ENCODE results near the gene SPDYE2. TPM values are rescaled to one million over a fixed set of nuclear protein-coding genes. Genes with fewer than 3 reads are reported as not detected.
A peak's percentile ranks its signal among the peaks of the same experiment; 100 is the strongest.
"Not testable (repeated sequence)": the region's sequence is repeated elsewhere in the genome, so short reads cannot be mapped to it uniquely, and the experiment has no call there.

SPDYE2 gene
- total RNA-seq, 1 experiment from 2014 or later, result not detected

DNA sequence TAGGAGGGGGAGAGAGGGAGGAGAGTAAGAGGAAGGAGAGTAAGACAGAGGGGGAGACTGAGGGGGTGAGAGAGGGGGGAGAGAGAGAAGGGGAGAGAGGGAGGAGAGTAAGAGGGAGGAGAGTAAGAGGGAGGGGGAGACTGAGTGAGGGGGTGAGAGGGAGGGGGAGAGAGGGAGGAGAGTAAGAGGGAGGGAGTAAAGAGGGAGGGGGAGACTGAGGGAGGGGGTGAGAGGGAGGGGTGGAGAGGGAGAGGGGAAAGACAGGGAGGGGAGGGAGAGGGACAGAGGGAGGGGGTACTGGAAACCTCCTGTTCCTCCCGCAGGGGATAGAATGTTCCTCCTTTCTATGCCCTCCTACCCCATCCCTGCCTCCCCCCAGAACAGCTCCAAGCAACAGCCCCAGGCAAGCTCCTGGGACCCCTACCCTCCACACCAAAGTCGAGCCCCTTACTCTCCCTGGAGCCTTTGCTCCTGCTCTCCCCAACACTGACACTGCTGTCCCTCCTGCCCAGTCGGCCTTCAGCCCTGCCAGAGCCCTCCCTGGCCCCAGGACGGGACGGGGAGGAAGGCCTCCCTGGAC lies 38.3 kb upstream of the SPDYE2 start:
- H3K4me2 ChIP-seq (ENCODE audit: insufficient read depth, insufficient read length, low read length); H4K5ac ChIP-seq (ENCODE audit: insufficient read length, low read depth, low read length): not testable (repeated sequence)

GRCh38 chr7:102514881-102515721 lies 35.9 kb upstream of the SPDYE2 start:
- H3K4me1 ChIP-seq (ENCODE audit: insufficient read depth, low read length); H4K5ac ChIP-seq (ENCODE audit: insufficient read length, low read depth, low read length); DNase-seq; H3K4ac ChIP-seq (ENCODE audit: low read depth, low read length); H3K23me2 ChIP-seq (ENCODE audit: insufficient read length, low read depth, low read length, poor library complexity, severe bottlenecking); H3K4me1 Mint-ChIP-seq; H2BK15ac ChIP-seq (ENCODE audit: low read depth, low read length); H3K9me3 ChIP-seq (ENCODE audit: control insufficient read depth, low read depth, low read length); H2AFZ ChIP-seq (ENCODE audit: low read length); H2BK20ac ChIP-seq (ENCODE audit: low read depth, low read length, poor library complexity, severe bottlenecking); H3K9me3 Mint-ChIP-seq; H3K36me3 Mint-ChIP-seq (ENCODE audit: insufficient read depth in 1 of 3, low read depth in 3 of 3); H3K27me3 Mint-ChIP-seq (ENCODE audit: low read depth); H3K14ac ChIP-seq (ENCODE audit: insufficient read depth, low read length); H3K79me1 ChIP-seq (ENCODE audit: insufficient read depth, low read depth, low read length, poor library complexity, severe bottlenecking); H2BK12ac ChIP-seq (ENCODE audit: insufficient read length, low read depth, low read length); H3K4me2 ChIP-seq (ENCODE audit: insufficient read depth, insufficient read length, low read length); H3K18ac ChIP-seq (ENCODE audit: insufficient read length, low read depth, low read length); H4K20me1 ChIP-seq (ENCODE audit: control insufficient read depth, insufficient read depth, insufficient read length); H2BK120ac ChIP-seq (ENCODE audit: low read depth, low read length, poor library complexity, severe bottlenecking); H3T11ph ChIP-seq (ENCODE audit: low read length); H3K27ac Mint-ChIP-seq; H3K23ac ChIP-seq (ENCODE audit: insufficient read length, low read depth, low read length); H4K91ac ChIP-seq (ENCODE audit: insufficient read length, low read depth, low read length); H2AK5ac ChIP-seq (ENCODE audit: insufficient read length, low read length); H4K8ac ChIP-seq (replicated peaks; ENCODE audit: insufficient read length, low read depth, low read length); H3K27me3 ChIP-seq (ENCODE audit: insufficient read depth, low read length); H2BK5ac ChIP-seq (ENCODE audit: insufficient read length, low read length); H3K9ac ChIP-seq (ENCODE audit: extremely low read depth, insufficient read length, low read length); H3K4me3 Mint-ChIP-seq; H3K79me2 ChIP-seq (ENCODE audit: insufficient read depth, low read length); H3K56ac ChIP-seq (ENCODE audit: insufficient read length, low read depth, low read length); H3K27ac ChIP-seq (ENCODE audit: insufficient read length, low read depth, low read length): not testable (repeated sequence)
- no CpG with 5 or more reads among the region's 15 CpGs for WGBS (ENCODE audit: extremely low coverage, insufficient read length, low lambda C conversion rate)

More for the DNA sequence above, 38.3 kb upstream of the SPDYE2 start:
- H3K9ac ChIP-seq (ENCODE audit: extremely low read depth, insufficient read length, low read length); H3K14ac ChIP-seq (ENCODE audit: insufficient read depth, low read length); H3K36me3 Mint-ChIP-seq (ENCODE audit: insufficient read depth in 1 of 3, low read depth in 3 of 3); H2BK20ac ChIP-seq (ENCODE audit: low read depth, low read length, poor library complexity, severe bottlenecking); H3T11ph ChIP-seq (ENCODE audit: low read length); H3K56ac ChIP-seq (ENCODE audit: insufficient read length, low read depth, low read length); H2AFZ ChIP-seq (ENCODE audit: low read length); H3K9me3 ChIP-seq (ENCODE audit: control insufficient read depth, low read depth, low read length); H3K79me2 ChIP-seq (ENCODE audit: insufficient read depth, low read length); H4K91ac ChIP-seq (ENCODE audit: insufficient read length, low read depth, low read length); H3K4me1 Mint-ChIP-seq; H3K27me3 Mint-ChIP-seq (ENCODE audit: low read depth); H2AK5ac ChIP-seq (ENCODE audit: insufficient read length, low read length); H3K4me1 ChIP-seq (ENCODE audit: insufficient read depth, low read length); H2BK15ac ChIP-seq (ENCODE audit: low read depth, low read length); H3K9me3 Mint-ChIP-seq; H3K23me2 ChIP-seq (ENCODE audit: insufficient read length, low read depth, low read length, poor library complexity, severe bottlenecking); H3K27ac ChIP-seq (ENCODE audit: insufficient read length, low read depth, low read length); H3K27me3 ChIP-seq (ENCODE audit: insufficient read depth, low read length); H2BK120ac ChIP-seq (ENCODE audit: low read depth, low read length, poor library complexity, severe bottlenecking); H3K23ac ChIP-seq (ENCODE audit: insufficient read length, low read depth, low read length); H3K4ac ChIP-seq (ENCODE audit: low read depth, low read length); H4K8ac ChIP-seq (replicated peaks; ENCODE audit: insufficient read length, low read depth, low read length); H4K20me1 ChIP-seq (ENCODE audit: control insufficient read depth, insufficient read depth, insufficient read length); H2BK5ac ChIP-seq (ENCODE audit: insufficient read length, low read length); H3K27ac Mint-ChIP-seq; H2BK12ac ChIP-seq (ENCODE audit: insufficient read length, low read depth, low read length); H3K79me1 ChIP-seq (ENCODE audit: insufficient read depth, low read depth, low read length, poor library complexity, severe bottlenecking): not testable (repeated sequence)
- peak overlapping the region; percentile 64 for H3K18ac ChIP-seq (ENCODE audit: insufficient read length, low read depth, low read length)
- WGBS (ENCODE audit: extremely low coverage, insufficient read length, low lambda C conversion rate), result no CpG with 5 or more reads among the region's 5 CpGs
- peak; percentile 65 for DNase-seq
- peak overlapping the region in 1 of 2 experiments; percentile 50; a peak in 2 of 5 replicates for H3K4me3 Mint-ChIP-seq
